B cell (primary cell): ENCODE data around the gene FYN. TPM values are rescaled to one million over a fixed set of nuclear protein-coding genes. Genes with fewer than 3 reads are reported as not detected.

Experiments used
- ATAC-seq: fragments of 200-7000 bp; cut with Tn5 transposase; one replicate; pipeline ENCODE4 v1.10.0; 2021; ENCODE audit warnings: low read depth, mild to moderate bottlenecking, moderate number of reproducible peaks, moderate library complexity
- CTCF ChIA-PET: fragments of 350-600 bp; sonication (Branson Sonifier 250); formaldehyde crosslinking; loops from one replicate; lab custom pipeline; 2021; ENCODE audit warnings: antibody characterized with exemption, inconsistent platforms; lab: Charles Lee
- POLR2A ChIA-PET: fragments of 350-600 bp; sonication (Branson Sonifier 250); formaldehyde crosslinking; loops from one replicate; lab custom pipeline; 2021; ENCODE audit warnings: antibody characterized with exemption; lab: Charles Lee
- DNase-seq: peaks from one replicate; pipeline ENCODE4 v3.0.0; 2013
- H2AFZ ChIP-seq: 2 replicates; pipeline ENCODE4 v1.6.1; 2012; ENCODE audit warnings: mild to moderate bottlenecking, low read depth, low read length; ENCODE audit not compliant: insufficient read depth, poor library complexity, severe bottlenecking
- H3K27ac ChIP-seq, 2 donors: 1 replicate in 1 of 2; 2 replicates in 1 of 2; pipeline ENCODE4 v1.5.1; 2012 to 2013; ENCODE audit warnings: low read length in 2 of 2, mild to moderate bottlenecking in 2 of 2, moderate library complexity in 1 of 2
- H3K27me3 ChIP-seq, 4 experiments: fragments of 200-600 bp in 1 of 4; sonication (generic) in 1 of 4; replicated peaks in 1 of 4; 1 replicate in 2 of 4; 2 replicates in 2 of 4; pipeline versions ENCODE4 v1.6.1 to v1.7.0; 2013 to 2016; ENCODE audit warnings: low read length in 3 of 4, mild to moderate bottlenecking in 2 of 4, mixed read lengths in 1 of 4, moderate library complexity in 1 of 4; ENCODE audit not compliant: insufficient read depth in 4 of 4, control insufficient read depth in 3 of 4; ENCODE audit errors: control extremely low read depth in 1 of 4
- H3K36me3 ChIP-seq, 2 experiments: replicated peaks in 1 of 2; 1 replicate in 1 of 2; 2 replicates in 1 of 2; pipeline versions ENCODE4 v1.6.1 to v1.7.1; 2013; ENCODE audit warnings: low read length in 1 of 2; ENCODE audit not compliant: insufficient read depth in 2 of 2, control insufficient read depth in 1 of 2; ENCODE audit errors: control extremely low read depth in 1 of 2, extremely low read depth in 1 of 2
- H3K4me1 ChIP-seq, 2 donors: fragments of 200-600 bp in 1 of 2; sonication (generic) in 1 of 2; 1 replicate in 1 of 2; 2 replicates in 1 of 2; pipeline versions ENCODE4 v1.5.1 to v1.6.1; 2013 to 2017; ENCODE audit warnings: low read length in 2 of 2; ENCODE audit not compliant: control insufficient read depth in 2 of 2, insufficient read depth in 2 of 2
- H3K4me2 ChIP-seq: replicated peaks from 2 replicates; pipeline ENCODE3; 2012; ENCODE audit warnings: mild to moderate bottlenecking, low read depth, low read length; ENCODE audit not compliant: poor library complexity, severe bottlenecking
- H3K4me3 ChIP-seq, 5 experiments: fragments of 200-600 bp in 1 of 5; sonication (generic) in 1 of 5; 1 replicate in 3 of 5; 2 replicates in 2 of 5; pipeline versions ENCODE4 v1.5.1 to v1.7.0; 2011 to 2016; ENCODE audit warnings: low read length in 4 of 5, mild to moderate bottlenecking in 4 of 5, low read depth in 2 of 5, control low read depth in 1 of 5, moderate library complexity in 1 of 5; ENCODE audit not compliant: insufficient read depth in 1 of 5; ENCODE audit errors: control extremely low read depth in 1 of 5, extremely low read depth in 1 of 5
- H3K79me2 ChIP-seq: fragments of 200-600 bp; sonication (generic); one replicate; pipeline ENCODE4 v1.6.0; 2016; ENCODE audit warnings: low read length; ENCODE audit not compliant: control insufficient read depth, insufficient read depth
- H3K9ac ChIP-seq: fragments of 200-600 bp; sonication (generic); 2 replicates; pipeline ENCODE4 v1.6.1; 2017; ENCODE audit warnings: mild to moderate bottlenecking, low read length, moderate library complexity
- H3K9me3 ChIP-seq, 3 donors: one replicate each; pipeline versions ENCODE4 v1.6.1 to v1.7.1; 2013; ENCODE audit warnings: low read length in 2 of 3; ENCODE audit not compliant: control insufficient read depth in 2 of 3, insufficient read depth in 1 of 3; ENCODE audit errors: control extremely low read depth in 1 of 3
- H4K20me1 ChIP-seq: 2 replicates; pipeline ENCODE4 v1.6.0; 2012; ENCODE audit warnings: mild to moderate bottlenecking, low read length; ENCODE audit not compliant: insufficient read depth, control insufficient read depth, poor library complexity, severe bottlenecking
- H3K27ac Mint-ChIP-seq: one replicate; pipeline ENCODE4 v1.8.0; 2021; ENCODE audit warnings: mixed read lengths
- H3K27me3 Mint-ChIP-seq: one replicate; pipeline ENCODE4 v1.8.0; 2021; ENCODE audit warnings: mixed read lengths
- H3K4me1 Mint-ChIP-seq: one replicate; pipeline ENCODE4 v1.8.0; 2021; ENCODE audit warnings: mixed read lengths
- H3K4me3 Mint-ChIP-seq: one replicate; pipeline ENCODE4 v1.8.0; 2021; ENCODE audit warnings: mixed read lengths
- H3K9me3 Mint-ChIP-seq: one replicate; pipeline ENCODE4 v1.8.0; 2022; ENCODE audit warnings: mixed read lengths; ENCODE audit not compliant: insufficient read depth
- EZH2 ChIP-seq: IDR thresholded peaks from 2 replicates; pipeline ENCODE4 v1.6.1; 2012; ENCODE audit warnings: borderline replicate concordance, low read depth, mild to moderate bottlenecking, moderate library complexity, low read length; ENCODE audit not compliant: insufficient read depth, poor library complexity, severe bottlenecking
- WGBS: methylation state at CpG from one replicate; pipeline ENCODE4 v1.1.5; 2013; ENCODE audit warnings: missing lambda C conversion rate; ENCODE audit not compliant: insufficient coverage; 5-methylcytosine and 5-hydroxymethylcytosine counted together
- intact Hi-C: fragments of 100-400 bp; cut with micrococcal nuclease; formaldehyde crosslinking; loops from one replicate; pipeline ENCODE4 v1.10.0; 2022
- polyA plus RNA-seq: library from polyadenylated mRNA; depleted of rRNA; stranded (reverse); fragments of >200 nt; gene quantifications from 2 replicates; pipeline ENCODE4 v1.2.3, GENCODE V29; 2012
- total RNA-seq, 2 donors: library from RNA; stranded (reverse); fragments of 120-200 nt in 1 of 2; gene quantifications; 1 replicate in 1 of 2; 2 replicates in 1 of 2; pipeline versions ENCODE4 v1.2.3 to v1.2.4, GENCODE V29; 2013 to 2022
- TF ChIP-seq, protein P1 (sequence below): fragments of 200-600 bp; IDR thresholded peaks from one replicate; pipeline ENCODE4 v1.8.0; 2022; ENCODE audit warnings: antibody characterized with exemption, mild to moderate bottlenecking

FYN gene
- total and polyA plus RNA-seq, 2 donors (not counting 1 experiment from before 2014, with no cell fraction given) = 54.1 to 94.0 TPM

- H4K20me1 ChIP-seq = no peaks in the 10 kb centered on the region
- no peaks in the 10 kb centered on the region for H3K27me3 ChIP-seq
- ATAC-seq (no peak), DNase-seq (no peak)
- Mint-ChIP-seq H3K9me3 (no peaks in the 10 kb centered on the region), H3K27ac (no peak overlapping the region), H3K4me1 (no peaks in the 10 kb centered on the region), H3K27me3 (no peaks in the 10 kb centered on the region), H3K4me3 (no peak overlapping the region)
- ChIA-PET POLR2A (no interaction called here), CTCF (interaction anchor here (1.0 to 2.0 kb wide), 2 partner anchors 13 to 438 kb away, joined by 4 to 6 read pairs; a partner anchor contains a TSS)
- H3K4me2 ChIP-seq = no peak overlapping the region
- no peak overlapping the region for H3K4me3 ChIP-seq
- no peak overlapping the region for H2AFZ ChIP-seq
- no peak overlapping the region for H3K9ac ChIP-seq
- TF ChIP-seq, protein P1, sequence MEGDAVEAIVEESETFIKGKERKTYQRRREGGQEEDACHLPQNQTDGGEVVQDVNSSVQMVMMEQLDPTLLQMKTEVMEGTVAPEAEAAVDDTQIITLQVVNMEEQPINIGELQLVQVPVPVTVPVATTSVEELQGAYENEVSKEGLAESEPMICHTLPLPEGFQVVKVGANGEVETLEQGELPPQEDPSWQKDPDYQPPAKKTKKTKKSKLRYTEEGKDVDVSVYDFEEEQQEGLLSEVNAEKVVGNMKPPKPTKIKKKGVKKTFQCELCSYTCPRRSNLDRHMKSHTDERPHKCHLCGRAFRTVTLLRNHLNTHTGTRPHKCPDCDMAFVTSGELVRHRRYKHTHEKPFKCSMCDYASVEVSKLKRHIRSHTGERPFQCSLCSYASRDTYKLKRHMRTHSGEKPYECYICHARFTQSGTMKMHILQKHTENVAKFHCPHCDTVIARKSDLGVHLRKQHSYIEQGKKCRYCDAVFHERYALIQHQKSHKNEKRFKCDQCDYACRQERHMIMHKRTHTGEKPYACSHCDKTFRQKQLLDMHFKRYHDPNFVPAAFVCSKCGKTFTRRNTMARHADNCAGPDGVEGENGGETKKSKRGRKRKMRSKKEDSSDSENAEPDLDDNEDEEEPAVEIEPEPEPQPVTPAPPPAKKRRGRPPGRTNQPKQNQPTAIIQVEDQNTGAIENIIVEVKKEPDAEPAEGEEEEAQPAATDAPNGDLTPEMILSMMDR = no peak
- TF ChIP-seq EZH2 = no peak
- peaks cover 4 to 48% of the 10 kb centered on the region in 2 experiments for H3K36me3 ChIP-seq
- H3K27ac ChIP-seq = no peak overlapping the region
- no peaks in the 10 kb centered on the region for H3K79me2 ChIP-seq
- H3K9me3 ChIP-seq = no peaks in the 10 kb centered on the region
- H3K4me1 ChIP-seq = no peaks in the 10 kb centered on the region
- intact Hi-C loops = no loop called here
These were observed 176.4 kb downstream of the FYN start for GRCh38 chr6:111696814-111697213.

GRCh38 chr6:111692327-111693164, 180.7 kb downstream of the FYN start:
- Histone ChIP-seq H3K36me3 (peaks cover 0 to 61% of the 10 kb centered on the region in 2 experiments), H2AFZ (no peak overlapping the region), H4K20me1 (no peaks in the 10 kb centered on the region), H3K79me2 (no peaks in the 10 kb centered on the region), H3K27ac (no peak overlapping the region), H3K4me1 (no peaks in the 10 kb centered on the region), H3K27me3 (no peaks in the 10 kb centered on the region), H3K4me3 (no peak overlapping the region), H3K9me3 (no peaks in the 10 kb centered on the region), H3K4me2 (no peak overlapping the region), H3K9ac (no peak overlapping the region)
- ATAC-seq (no peak), DNase-seq (no peak)
- no peak for TF ChIP-seq EZH2
- TF ChIP-seq, protein P1 = no peak
- 96% methylated on average over 13 of the region's 17 CpGs for WGBS
- no peak overlapping the region for H3K4me3 Mint-ChIP-seq
- no peaks in the 10 kb centered on the region for H3K4me1 Mint-ChIP-seq
- CTCF ChIA-PET = interaction anchor here (0.5 to 0.8 kb wide), 2 partner anchors 17 to 50 kb away, joined by 3 read pairs; no protein-coding TSS in a partner anchor
- POLR2A ChIA-PET = no interaction called here
- H3K9me3 Mint-ChIP-seq = peaks cover 4% of the 10 kb centered on the region
- no peaks in the 10 kb centered on the region for H3K27me3 Mint-ChIP-seq
- no peak overlapping the region for H3K27ac Mint-ChIP-seq
- intact Hi-C loops = no loop called here
